H1 (cell line): ENCODE measurements around the gene CD69. TPM values are rescaled to one million over a fixed set of nuclear protein-coding genes. Genes with fewer than 3 reads are reported as not detected.

Experiments
- CTCF ChIA-PET: fragments of 300-600 bp; sonication (Branson Sonifier 250); formaldehyde crosslinking; loops from one replicate; lab custom pipeline; 2021; ENCODE audit not compliant: partially characterized antibody; lab: Charles Lee
- POLR2A ChIA-PET: fragments of 300-600 bp; sonication (Branson Sonifier 250); formaldehyde crosslinking; loops from one replicate; lab custom pipeline; 2021; ENCODE audit warnings: inconsistent platforms; ENCODE audit not compliant: partially characterized antibody; lab: Charles Lee
- DNase-seq, 2 experiments: peaks; one replicate each; pipeline versions ENCODE4 v3.0.0 to v3.0.0-alpha.2; 2010 to 2022; ENCODE audit warnings: low spot score in 2 of 2, low read depth in 1 of 2, mixed read lengths in 1 of 2
- FAIRE-seq: peaks from 2 replicates; lab custom pipeline; 2011; peaks lifted over from hg19 to GRCh38; lab: Jason Lieb, UNC
- H2AFZ ChIP-seq: 2 replicates; pipeline ENCODE4 v1.8.1; 2012; ENCODE audit warnings: low read length, inconsistent platforms
- H2AK5ac ChIP-seq: 2 replicates; pipeline ENCODE4 v1.6.1; 2013; ENCODE audit warnings: low read depth, low read length
- H2BK120ac ChIP-seq: replicated peaks from 2 replicates; pipeline ENCODE3; 2013; ENCODE audit warnings: low read depth, low read length, inconsistent platforms
- H2BK12ac ChIP-seq: 2 replicates; pipeline ENCODE4 v1.6.1; 2013; ENCODE audit warnings: low read depth, low read length
- H2BK15ac ChIP-seq: 2 replicates; pipeline ENCODE4 v1.6.1; 2013; ENCODE audit warnings: low read length
- H2BK20ac ChIP-seq: 2 replicates; pipeline ENCODE4 v1.6.1; 2013; ENCODE audit warnings: low read length
- H2BK5ac ChIP-seq: 2 replicates; pipeline ENCODE4 v1.6.1; 2013; ENCODE audit warnings: low read depth, low read length
- H3K14ac ChIP-seq: 2 replicates; pipeline ENCODE4 v1.6.1; 2013; ENCODE audit warnings: inconsistent platforms; ENCODE audit not compliant: insufficient read length
- H3K18ac ChIP-seq: 2 replicates; pipeline ENCODE4 v1.6.1; 2013; ENCODE audit warnings: low read length; ENCODE audit errors: extremely low read depth
- H3K23ac ChIP-seq: 2 replicates; pipeline ENCODE4 v1.6.1; 2013; ENCODE audit warnings: inconsistent platforms; ENCODE audit not compliant: insufficient read length
- H3K23me2 ChIP-seq: 2 replicates; pipeline ENCODE4 v1.6.1; 2013; ENCODE audit warnings: low read depth, low read length
- H3K27ac ChIP-seq: 2 replicates; pipeline ENCODE4 v1.6.1; 2011; ENCODE audit warnings: low read depth, low read length, inconsistent platforms
- H3K27me3 ChIP-seq, 4 experiments: replicated peaks in 1 of 4; 1 replicate in 1 of 4; 2 replicates in 3 of 4; pipeline versions ENCODE4 v1.6.1 to v1.8.1; 2011 to 2013; ENCODE audit warnings: low read length in 3 of 4, mild to moderate bottlenecking in 3 of 4, inconsistent platforms in 2 of 4, mixed read lengths in 2 of 4, moderate library complexity in 1 of 4; ENCODE audit not compliant: control insufficient read depth in 3 of 4, insufficient read depth in 3 of 4; ENCODE audit errors: extremely low read depth in 1 of 4
- H3K36me3 ChIP-seq, 4 experiments: 2 replicates each; pipeline versions ENCODE4 v1.6.1 to v1.8.1; 2011 to 2013; ENCODE audit warnings: mild to moderate bottlenecking in 4 of 4, low read length in 3 of 4, moderate library complexity in 2 of 4, control low read depth in 1 of 4, inconsistent platforms in 1 of 4; ENCODE audit not compliant: insufficient read depth in 4 of 4, control insufficient read depth in 2 of 4
- H3K4ac ChIP-seq: replicated peaks from 2 replicates; pipeline ENCODE3; 2013; ENCODE audit warnings: low read length, low read depth, mixed read lengths, inconsistent platforms; ENCODE audit not compliant: insufficient read length
- H3K4me1 ChIP-seq, 4 experiments: replicated peaks in 1 of 4; 1 replicate in 1 of 4; 2 replicates in 3 of 4; pipeline versions ENCODE4 v1.6.1 to v1.8.1; 2011 to 2013; ENCODE audit warnings: low read length in 3 of 4, inconsistent platforms in 2 of 4, mixed read lengths in 1 of 4; ENCODE audit not compliant: insufficient read depth in 4 of 4, control insufficient read depth in 3 of 4
- H3K4me2 ChIP-seq, 2 experiments: 2 replicates each; pipeline versions ENCODE4 v1.6.1 to v1.8.1; 2011 to 2013; ENCODE audit warnings: low read depth in 2 of 2, low read length in 2 of 2, control low read depth in 1 of 2, inconsistent platforms in 1 of 2, mild to moderate bottlenecking in 1 of 2; ENCODE audit not compliant: insufficient read depth in 1 of 2
- H3K4me3 ChIP-seq, 4 experiments: fragments of 200-600, 300-600 bp in 1 of 4; sonication (generic), shearing (Covaris generic), sonication (Bioruptor Twin) in 1 of 4; 2 replicates each; pipeline versions ENCODE4 v1.5.1 to v1.8.1; 2011 to 2016; ENCODE audit warnings: low read length in 4 of 4, low read depth in 3 of 4, control low read depth in 2 of 4, inconsistent platforms in 2 of 4, mild to moderate bottlenecking in 2 of 4, mixed read lengths in 1 of 4, moderate library complexity in 1 of 4; ENCODE audit not compliant: insufficient read depth in 2 of 4; ENCODE audit errors: extremely low read depth in 1 of 4
- H3K56ac ChIP-seq: replicated peaks from 2 replicates; pipeline ENCODE3; 2013; ENCODE audit warnings: low read depth, mild to moderate bottlenecking, mixed read lengths, low read length, inconsistent platforms; ENCODE audit not compliant: insufficient read length
- H3K79me1 ChIP-seq: 2 replicates; pipeline ENCODE4 v1.6.1; 2013; ENCODE audit warnings: low read depth, low read length, control low read depth
- H3K79me2 ChIP-seq, 2 experiments: 2 replicates each; pipeline versions ENCODE4 v1.6.1 to v1.8.1; 2012 to 2013; ENCODE audit warnings: low read length in 2 of 2, mild to moderate bottlenecking in 2 of 2, inconsistent platforms in 1 of 2; ENCODE audit not compliant: insufficient read depth in 2 of 2, control insufficient read depth in 1 of 2
- H3K9ac ChIP-seq, 4 experiments: replicated peaks in 1 of 4; 1 replicate in 1 of 4; 2 replicates in 3 of 4; pipeline versions ENCODE4 v1.6.1 to v1.8.1; 2011 to 2013; ENCODE audit warnings: low read depth in 3 of 4, low read length in 3 of 4, control low read depth in 2 of 4, mild to moderate bottlenecking in 2 of 4, moderate library complexity in 2 of 4, inconsistent platforms in 1 of 4; ENCODE audit errors: extremely low read depth in 1 of 4
- H3K9me3 ChIP-seq, 2 experiments: 2 replicates each; pipeline versions ENCODE4 v1.6.1 to v1.8.1; 2012 to 2013; ENCODE audit warnings: mild to moderate bottlenecking in 2 of 2, moderate library complexity in 2 of 2, control low read depth in 1 of 2, inconsistent platforms in 1 of 2, low read depth in 1 of 2, low read length in 1 of 2, mixed read lengths in 1 of 2; ENCODE audit not compliant: insufficient read depth in 2 of 2
- H4K20me1 ChIP-seq, 2 experiments: replicated peaks in 1 of 2; 2 replicates each; pipeline versions ENCODE3 to v1.8.1; 2011 to 2013; ENCODE audit warnings: inconsistent platforms in 2 of 2, low read length in 2 of 2, mild to moderate bottlenecking in 1 of 2; ENCODE audit not compliant: insufficient read depth in 2 of 2, control insufficient read depth in 1 of 2
- H4K5ac ChIP-seq: 2 replicates; pipeline ENCODE4 v1.6.1; 2013; ENCODE audit warnings: low read length, low read depth, mixed read lengths, inconsistent platforms; ENCODE audit not compliant: insufficient read length
- H4K8ac ChIP-seq: 2 replicates; pipeline ENCODE4 v1.8.0; 2013; ENCODE audit warnings: mild to moderate bottlenecking, moderate library complexity, low read length, inconsistent platforms; ENCODE audit not compliant: insufficient read depth; ENCODE audit errors: extremely low read depth
- H4K91ac ChIP-seq: replicated peaks from 2 replicates; pipeline ENCODE3; 2013; ENCODE audit warnings: low read length, mixed read lengths, inconsistent platforms; ENCODE audit not compliant: insufficient read length
- CBX5 ChIP-seq: fragments of 300-800, 300-1000 bp; sonication (generic); IDR thresholded peaks from 2 replicates; pipeline ENCODE4 v1.7.1; 2016; ENCODE audit warnings: antibody characterized with exemption, low read length, low read depth
- SIN3A ChIP-seq, 2 experiments: IDR thresholded peaks in 1 of 2; conservative IDR thresholded peaks in 1 of 2; 2 replicates each; pipeline ENCODE4 v1.6.1; 2011 to 2012; ENCODE audit warnings: low read length in 2 of 2, improper control_type of control experiment in 1 of 2, low read depth in 1 of 2, mild to moderate bottlenecking in 1 of 2
- WGBS, 2 experiments: shearing (Covaris generic) in 1 of 2; methylation state at CpG; one replicate each; pipeline versions ENCODE4 v1.1.6 to v1.1.7; 2013 to 2015; ENCODE audit warnings: low lambda C conversion rate in 2 of 2, mixed read lengths in 2 of 2, inconsistent platforms in 1 of 2, low coverage in 1 of 2, missing lambda C conversion rate in 1 of 2; ENCODE audit not compliant: insufficient replicate concordance in 2 of 2, insufficient coverage in 1 of 2, insufficient read length in 1 of 2; ENCODE audit errors: extremely low coverage in 1 of 2, missing lambda C conversion rate in 1 of 2; 5-methylcytosine and 5-hydroxymethylcytosine counted together
- polyA plus RNA-seq, 7 experiments: library from polyadenylated mRNA; depleted of rRNA in 3 of 7; stranded (reverse) in 5 of 7; unstranded in 2 of 7; fragments of >200 nt in 5 of 7; fragments of 200-250 nt in 2 of 7; gene quantifications; 1 replicate in 5 of 7; 2 replicates in 1 of 7; 4 replicates in 1 of 7; pipeline versions ENCODE4 v1.2.1 to v1.2.3, GENCODE V29; 2011 to 2013; ENCODE audit warnings: missing spikeins in 2 of 7, mixed read lengths in 2 of 7
- total RNA-seq: library from RNA; stranded (reverse); fragmentation: NEBNext Ultra II Directional; extraction: Animal tissue kit (Norgen Biotek cat#: 25700); gene quantifications from 2 replicates; pipeline ENCODE4 v1.2.1, GENCODE V29; 2021

Gene CD69
- total and polyA plus RNA-seq, 2 of the 8 experiments (the other 6 are each of a cell fraction or from before 2014, with no cell fraction given), result not detected

DNA sequence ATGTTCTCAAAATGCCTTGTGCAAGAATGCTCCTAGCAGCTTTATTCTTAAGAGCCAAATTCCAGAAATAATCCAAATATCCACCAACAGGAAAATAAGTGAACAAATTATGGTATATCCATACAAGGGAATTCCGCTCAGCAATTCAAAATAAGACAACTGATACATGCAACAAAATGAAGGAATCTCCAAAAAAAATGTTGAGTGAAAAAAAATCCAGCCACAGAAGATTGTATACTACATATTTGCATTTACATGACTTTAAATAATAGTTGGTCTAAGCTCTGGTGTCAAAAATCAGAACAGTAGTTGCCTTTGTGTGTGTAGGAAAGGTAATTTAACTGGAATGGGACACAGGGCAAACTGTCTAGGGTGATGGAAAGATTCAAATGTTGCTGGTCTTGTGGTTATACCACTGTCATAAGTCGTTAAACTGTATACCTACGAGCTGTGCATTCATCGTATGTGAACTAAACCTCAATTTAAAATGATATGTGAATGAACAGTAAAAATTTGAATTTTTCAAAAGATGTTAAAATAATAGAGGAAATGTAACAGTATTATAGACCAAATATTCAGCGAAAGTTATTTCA lies 3.2 kb downstream of the CD69 start:
- Histone ChIP-seq H3K4me2 (no peak overlapping the region), H2BK120ac (no peak overlapping the region), H4K91ac (no peak overlapping the region), H3K27me3 (no peaks in the 10 kb centered on the region), H3K36me3 (no peaks in the 10 kb centered on the region), H3K56ac (no peak overlapping the region), H3K79me2 (no peaks in the 10 kb centered on the region), H2AK5ac (no peak overlapping the region), H3K79me1 (no peaks in the 10 kb centered on the region), H2BK5ac (no peak overlapping the region), H2AFZ (no peak overlapping the region), H3K23ac (no peak overlapping the region), H3K18ac (no peak overlapping the region), H4K8ac (no peak overlapping the region), H3K23me2 (no peaks in the 10 kb centered on the region), H4K20me1 (no peaks in the 10 kb centered on the region), H3K14ac (no peak overlapping the region), H2BK15ac (no peak overlapping the region), H2BK12ac (no peak overlapping the region), H4K5ac (no peak overlapping the region), H3K4ac (no peak overlapping the region), H3K9ac (no peak overlapping the region), H3K4me3 (no peak overlapping the region), H3K4me1 (peaks cover 0 to 4% (median 0%) of the 10 kb centered on the region in 4 experiments; a peak in 1 of 7 replicates), H3K27ac (no peak overlapping the region), H3K9me3 (no peaks in the 10 kb centered on the region), H2BK20ac (no peak overlapping the region)
- DNase-seq (no peak), FAIRE-seq (no peak)
- WGBS, 2 experiments, result 93% methylated on average over 5 of the region's 5 CpGs; no CpG with 5 or more reads in 1 of the 2 experiments
- CTCF ChIA-PET, result interaction anchor here (1.2 to 15.3 kb wide), 4 partner anchors 8 to 479 kb away, joined by 3 to 278 read pairs (median 6); no protein-coding TSS in a partner anchor
- POLR2A ChIA-PET, result no interaction called here
- TF ChIP-seq CBX5 (no peak), SIN3A (conservative IDR thresholded peaks at IDR 0.05 in 1 of 2, IDR thresholded peaks at IDR 0.05 in 1 of 2; ENCODE audit: low read depth in 1 of 2, low read length in 2 of 2) (no peak)
